LNCaP clone FGC (cell line): ENCODE data around the gene SLC49A3.
"Not testable (repeated sequence)": the region's sequence is repeated elsewhere in the genome, so short reads cannot be mapped to it uniquely, and the experiment has no call there.

Source experiments
- DNase-seq: peaks from one replicate; pipeline ENCODE4 v3.0.0-alpha.2; 2011; ENCODE audit warnings: low read depth
- H3K4me3 ChIP-seq: 2 replicates; pipeline ENCODE4 v1.5.1; 2011; ENCODE audit warnings: mild to moderate bottlenecking, low read depth, low read length, control low read depth
- CTCF ChIP-seq: IDR thresholded peaks from 2 replicates; pipeline ENCODE4 v1.5.1; 2012; ENCODE audit warnings: mild to moderate bottlenecking; ENCODE audit not compliant: control insufficient read depth, insufficient read depth; ENCODE audit errors: extremely low read depth

SLC49A3 gene

GRCh38 chr4:732486-732885, 43.5 kb upstream of the SLC49A3 start:
- no peak for TF ChIP-seq CTCF
- no peak overlapping the region for H3K4me3 ChIP-seq
- DNase-seq: no peak

- H3K4me3 ChIP-seq: not testable (repeated sequence)
Observed at GRCh38 chr4:731954-732353, 43.0 kb upstream of the SLC49A3 start.

DNA sequence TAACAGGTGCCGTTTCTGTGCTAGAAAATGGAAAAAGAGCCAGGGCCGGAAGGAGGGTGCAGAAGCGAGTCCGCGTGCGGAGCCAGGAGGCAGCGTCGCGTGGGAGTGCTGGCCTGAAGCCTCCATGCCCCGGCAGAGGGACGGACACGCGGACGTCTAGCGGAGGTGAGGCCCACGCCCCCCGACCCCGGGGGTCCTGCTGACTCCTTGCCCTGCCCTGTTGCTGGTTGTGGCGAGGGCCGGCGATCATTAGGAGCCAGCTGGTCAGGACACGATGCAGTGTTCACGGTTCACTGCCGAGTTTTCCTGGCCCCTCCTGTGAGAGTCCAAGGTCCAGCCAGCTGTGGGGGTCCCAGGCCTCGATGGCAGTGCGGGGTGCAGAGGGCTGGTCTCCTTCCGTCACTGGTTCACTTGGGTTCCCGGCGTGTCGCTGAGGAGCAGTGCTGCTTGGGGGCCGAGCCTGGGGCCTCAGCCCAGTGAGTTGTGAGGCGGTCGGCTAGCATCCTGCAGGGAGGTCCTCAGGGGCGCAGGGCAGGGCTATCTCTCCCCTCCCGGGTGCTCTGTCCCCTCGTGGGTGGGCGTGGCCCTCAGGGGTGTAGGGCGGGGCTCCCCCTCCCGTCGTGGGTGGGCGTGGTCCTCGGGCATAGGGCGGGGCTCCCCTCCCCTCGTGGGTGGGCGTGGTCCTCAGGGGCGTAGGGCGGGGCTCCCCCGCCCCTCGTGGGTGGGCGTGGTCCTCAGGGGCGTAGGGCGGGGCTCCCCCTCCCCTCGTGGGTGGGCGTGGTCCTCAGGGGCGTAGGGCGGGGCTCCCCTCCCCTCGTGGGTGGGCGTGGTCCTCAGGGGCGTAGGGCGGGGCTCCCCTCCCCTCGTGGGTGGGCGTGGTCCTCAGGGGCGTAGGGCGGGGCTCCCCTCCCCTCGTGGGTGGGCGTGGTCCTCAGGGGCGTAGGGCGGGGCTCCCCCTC, 42.3 kb upstream of the SLC49A3 start:
- DNase-seq, H3K4me3 ChIP-seq: not testable (repeated sequence)

More at GRCh38 chr4:731954-732353, 43.0 kb upstream of the SLC49A3 start:
- not testable (repeated sequence) for DNase-seq

- DNase-seq: no peak
- no peak overlapping the region for H3K4me3 ChIP-seq
- TF ChIP-seq CTCF: no peak
Observed at GRCh38 chr4:730511-730910, 41.6 kb upstream of the SLC49A3 start.

DNA sequence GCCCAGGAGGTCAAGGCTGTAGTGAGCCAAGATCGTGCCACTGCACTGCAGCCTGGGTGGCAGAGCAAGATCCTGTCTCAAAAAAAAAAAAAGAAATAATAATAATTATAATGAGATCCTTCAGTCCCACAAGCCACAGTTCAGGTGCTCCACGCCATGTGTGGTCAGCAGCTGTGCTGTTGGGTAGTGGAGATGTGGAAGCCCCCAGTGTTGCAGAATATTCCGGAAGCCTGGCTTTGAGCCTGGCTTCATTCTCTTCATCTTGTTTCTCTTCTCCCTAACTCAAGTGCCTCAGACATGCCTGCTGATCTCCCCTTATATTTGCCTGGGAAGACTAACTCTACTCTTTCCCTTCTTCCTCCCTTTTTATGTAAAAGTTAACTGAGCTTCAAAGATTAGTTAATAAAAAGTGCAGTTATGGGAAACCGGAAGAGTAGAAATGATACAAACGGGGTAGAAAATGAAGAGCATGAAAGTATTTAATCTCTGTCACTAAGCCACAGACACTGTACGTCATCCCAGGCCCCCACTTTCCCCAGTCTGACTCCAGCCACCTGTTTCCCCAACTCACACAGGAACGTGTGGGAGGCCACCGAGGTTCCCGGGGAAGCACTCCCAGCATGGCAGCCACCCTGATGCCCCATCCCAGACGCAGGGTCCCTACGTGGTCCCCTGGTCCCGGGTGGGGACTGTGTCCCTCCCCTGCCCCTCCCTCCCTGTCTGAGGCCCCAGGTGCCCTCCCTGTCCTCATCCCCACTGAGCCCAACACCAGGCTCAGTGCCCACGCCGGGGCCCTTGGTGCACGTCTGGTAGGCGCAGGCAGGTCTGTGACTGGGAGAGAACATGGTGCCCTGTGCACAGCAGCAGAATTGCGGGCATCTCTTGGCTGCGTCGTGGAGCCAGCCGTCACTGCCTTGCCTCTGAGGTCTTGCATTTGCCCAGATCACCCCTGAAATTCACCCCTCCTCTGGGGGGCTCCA, 40.7 kb upstream of the SLC49A3 start:
- TF ChIP-seq CTCF: no peak
- no peak overlapping the region for H3K4me3 ChIP-seq

DNA sequence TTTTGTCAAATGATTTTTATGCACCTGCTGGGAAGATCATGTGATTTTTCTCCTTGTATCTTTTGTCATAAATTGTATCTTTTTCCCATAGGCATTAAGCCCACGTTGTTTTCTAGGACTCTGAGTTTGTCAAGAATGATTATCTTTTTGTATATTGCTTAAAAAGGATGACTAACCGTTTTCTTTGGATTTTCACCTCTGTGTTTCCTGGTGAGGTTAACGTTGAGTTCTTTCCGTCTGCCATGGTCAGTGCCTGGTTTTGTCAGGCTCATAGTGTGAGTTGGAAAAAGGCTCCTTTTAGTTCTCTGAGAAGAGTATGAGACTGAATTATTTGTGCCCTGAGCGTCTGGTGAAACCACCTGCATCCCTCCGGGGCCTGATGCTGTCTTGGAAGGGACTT, 38.6 kb upstream of the SLC49A3 start:
- TF ChIP-seq CTCF: no peak
- DNase-seq: no peak
- no peak overlapping the region for H3K4me3 ChIP-seq

More for the DNA sequence above, 40.7 kb upstream of the SLC49A3 start:
- no peak for DNase-seq

GRCh38 chr4:726838-727237, 37.9 kb upstream of the SLC49A3 start:
- no peak for TF ChIP-seq CTCF
- DNase-seq: no peak
- H3K4me3 ChIP-seq: no peak overlapping the region
